Ascending aorta (tissue), 2 donors: Measurements from ENCODE around the gene MMRN1. TPM values are rescaled to one million over a fixed set of nuclear protein-coding genes. Genes with fewer than 3 reads are reported as not detected.

Source experiments
- DNase-seq, 2 donors: peaks; one replicate each; pipeline ENCODE4 v3.0.0-alpha.2; 2019; ENCODE audit warnings: low spot score in 2 of 2
- H3K27ac ChIP-seq, 2 donors: fragments of 200-600 bp; sonication (generic); one replicate each; pipeline ENCODE4 v1.5.1; 2016 to 2017; ENCODE audit warnings: mild to moderate bottlenecking in 1 of 2
- H3K27me3 ChIP-seq: fragments of 200-600 bp; sonication (generic); one replicate; pipeline ENCODE4 v1.5.1; 2017
- H3K36me3 ChIP-seq, 2 donors: fragments of 200-600 bp; sonication (generic); one replicate each; pipeline ENCODE4 v1.5.1; 2016
- H3K4me1 ChIP-seq, 2 donors: fragments of 200-600 bp; sonication (generic); one replicate each; pipeline ENCODE4 v1.5.1; 2016 to 2017; ENCODE audit warnings: mild to moderate bottlenecking in 1 of 2
- H3K4me3 ChIP-seq, 2 donors: fragments of 200-600 bp; sonication (generic); one replicate each; pipeline ENCODE4 v1.5.1; 2016 to 2017; ENCODE audit warnings: mild to moderate bottlenecking in 1 of 2
- H3K9me3 ChIP-seq, 2 donors: fragments of 200-600 bp; sonication (generic); one replicate each; pipeline ENCODE4 v1.5.1; 2016
- intact Hi-C: fragments of 100-400 bp; cut with DNase I; formaldehyde crosslinking; loops from one replicate; pipeline ENCODE4 v1.15.1; 2023
- total RNA-seq: library from RNA; depleted of rRNA; stranded (reverse); fragments of >200 nt; gene quantifications from one replicate; pipeline ENCODE4 v1.1.0, GENCODE V29; 2016
- TF ChIP-seq, protein P1 (sequence below), 3 experiments: fragments of 200-600 bp in 2 of 3; fragments of 450-650 bp in 1 of 3; sonication (generic) in 2 of 3; IDR thresholded peaks; one replicate each; pipeline ENCODE4 v1.5.1; 2016 to 2019; ENCODE audit warnings: antibody characterized with exemption in 3 of 3, mild to moderate bottlenecking in 1 of 3, moderate library complexity in 1 of 3

The MMRN1 gene
- total RNA-seq, 1 donor from 2014 or later = 109 TPM

DNA sequence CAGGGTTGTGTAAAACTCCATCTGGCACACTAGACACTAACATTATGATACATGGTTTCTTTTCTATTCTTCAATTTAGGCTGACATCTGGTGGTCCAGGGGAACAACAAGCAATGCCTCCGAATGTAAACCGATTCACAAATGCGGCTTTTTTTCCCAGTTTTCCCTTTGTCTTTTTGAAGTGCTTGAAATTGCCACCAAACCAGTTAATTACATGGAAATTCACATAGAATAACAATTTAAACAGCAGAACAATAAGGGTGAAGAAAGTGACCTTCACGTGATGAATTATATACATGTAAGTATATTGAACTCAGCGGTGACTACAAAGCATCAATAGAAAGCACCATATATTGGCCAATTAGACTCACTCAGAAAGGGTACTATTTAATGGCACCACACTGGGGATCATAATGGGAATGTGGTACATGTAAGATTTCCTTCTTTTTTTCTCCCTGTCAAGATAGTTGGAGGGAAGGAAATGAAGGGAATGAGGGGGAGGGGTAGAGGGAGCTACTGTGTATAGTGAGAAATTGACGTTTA, 103.9 kb downstream of the MMRN1 start:
- no peak overlapping the region for H3K27ac ChIP-seq
- TF ChIP-seq, protein P1, sequence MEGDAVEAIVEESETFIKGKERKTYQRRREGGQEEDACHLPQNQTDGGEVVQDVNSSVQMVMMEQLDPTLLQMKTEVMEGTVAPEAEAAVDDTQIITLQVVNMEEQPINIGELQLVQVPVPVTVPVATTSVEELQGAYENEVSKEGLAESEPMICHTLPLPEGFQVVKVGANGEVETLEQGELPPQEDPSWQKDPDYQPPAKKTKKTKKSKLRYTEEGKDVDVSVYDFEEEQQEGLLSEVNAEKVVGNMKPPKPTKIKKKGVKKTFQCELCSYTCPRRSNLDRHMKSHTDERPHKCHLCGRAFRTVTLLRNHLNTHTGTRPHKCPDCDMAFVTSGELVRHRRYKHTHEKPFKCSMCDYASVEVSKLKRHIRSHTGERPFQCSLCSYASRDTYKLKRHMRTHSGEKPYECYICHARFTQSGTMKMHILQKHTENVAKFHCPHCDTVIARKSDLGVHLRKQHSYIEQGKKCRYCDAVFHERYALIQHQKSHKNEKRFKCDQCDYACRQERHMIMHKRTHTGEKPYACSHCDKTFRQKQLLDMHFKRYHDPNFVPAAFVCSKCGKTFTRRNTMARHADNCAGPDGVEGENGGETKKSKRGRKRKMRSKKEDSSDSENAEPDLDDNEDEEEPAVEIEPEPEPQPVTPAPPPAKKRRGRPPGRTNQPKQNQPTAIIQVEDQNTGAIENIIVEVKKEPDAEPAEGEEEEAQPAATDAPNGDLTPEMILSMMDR (IDR thresholded peaks at IDR 0.05) = no peak
- H3K9me3 ChIP-seq = no peaks in the 10 kb centered on the region
- no peaks in the 10 kb centered on the region for H3K36me3 ChIP-seq
- H3K4me3 ChIP-seq = no peak overlapping the region
- DNase-seq = no peak
- H3K27me3 ChIP-seq = no peaks in the 10 kb centered on the region
- intact Hi-C loops = no loop called here
- H3K4me1 ChIP-seq = no peaks in the 10 kb centered on the region

DNA sequence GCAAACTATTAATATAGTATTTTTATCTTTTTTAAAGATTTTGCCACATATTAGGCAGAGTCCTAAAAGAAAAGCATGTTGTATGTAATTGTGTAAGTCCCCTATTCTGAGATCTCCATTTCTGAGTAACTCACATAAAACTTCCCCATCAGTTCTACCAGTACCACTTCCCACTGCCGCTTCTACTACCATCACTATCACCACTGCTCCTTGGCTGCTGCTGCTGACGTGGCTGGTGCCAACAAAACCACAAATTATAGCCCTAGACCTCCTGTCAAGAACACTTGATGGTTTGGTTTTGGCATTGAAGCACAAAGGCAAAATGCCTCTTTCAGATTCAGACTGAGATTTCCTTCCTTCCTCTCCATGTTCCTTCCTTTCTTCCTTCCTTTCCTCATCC, 106.4 kb downstream of the MMRN1 start:
- H3K4me3 ChIP-seq = no peak overlapping the region
- H3K27me3 ChIP-seq = no peaks in the 10 kb centered on the region
- no peak for DNase-seq
- intact Hi-C loops = no loop called here
- H3K27ac ChIP-seq = no peak overlapping the region
- no peaks in the 10 kb centered on the region for H3K36me3 ChIP-seq
- TF ChIP-seq, protein P1 (IDR thresholded peaks at IDR 0.05) = no peak
- no peaks in the 10 kb centered on the region for H3K4me1 ChIP-seq
- H3K9me3 ChIP-seq = no peaks in the 10 kb centered on the region

DNA sequence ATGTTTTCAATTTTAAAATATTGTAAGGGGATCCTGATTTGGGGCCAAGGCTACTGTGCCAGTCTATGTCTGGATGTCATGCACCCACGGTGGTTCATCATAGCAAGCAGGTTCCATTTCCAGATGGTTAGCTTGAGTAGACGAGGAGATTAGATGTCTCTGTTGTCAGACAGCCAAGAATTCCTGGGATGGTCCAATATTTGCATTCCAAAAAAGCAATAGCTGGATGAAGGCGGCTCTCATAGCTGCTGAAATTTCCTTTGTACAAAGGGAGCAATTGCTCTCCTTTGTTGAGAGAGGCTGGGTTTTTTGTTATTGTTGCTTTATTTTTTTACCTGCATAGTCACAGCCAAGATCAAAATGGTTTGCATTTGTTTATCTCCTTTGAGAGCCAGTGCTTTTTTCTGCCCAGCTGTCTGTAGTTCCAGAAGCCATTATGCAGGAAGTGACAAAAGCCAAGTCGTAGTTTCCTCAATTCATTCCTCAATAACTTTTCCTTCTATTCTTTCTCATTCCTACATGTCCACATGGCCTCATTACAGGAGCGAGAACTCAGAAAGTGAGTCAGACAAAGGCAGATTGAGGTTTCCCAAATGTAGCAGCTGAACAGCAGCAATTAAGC, 107.9 kb downstream of the MMRN1 start:
- intact Hi-C loops = no loop called here
- no peak overlapping the region for H3K4me3 ChIP-seq
- H3K27me3 ChIP-seq = no peaks in the 10 kb centered on the region
- DNase-seq = no peak
- H3K27ac ChIP-seq = no peak overlapping the region
- H3K9me3 ChIP-seq = no peaks in the 10 kb centered on the region
- H3K36me3 ChIP-seq = no peaks in the 10 kb centered on the region
- TF ChIP-seq, protein P1 (IDR thresholded peaks at IDR 0.05) = no peak
- no peaks in the 10 kb centered on the region for H3K4me1 ChIP-seq

Other genes with a start within 250 kb of the MMRN1 start
- gene SNCA, start 57.7 kb upstream of the MMRN1 start, total RNA-seq = not detected
- gene CCSER1, start 232.5 kb downstream of the MMRN1 start, total RNA-seq = 8.9 TPM